Esophagus squamous epithelium (tissue), 4 donors: ENCODE data around the gene FGD3.

Experiments
- CTCF ChIP-seq, 6 experiments: fragments of 450-650 bp in 4 of 6; fragments of 200-600 bp in 2 of 6; sonication (generic) in 2 of 6; IDR thresholded peaks; one replicate each; pipeline ENCODE4 v1.5.1; 2016 to 2019; ENCODE audit warnings: antibody characterized with exemption in 6 of 6, mild to moderate bottlenecking in 4 of 6, moderate library complexity in 4 of 6
- POLR2A ChIP-seq, 4 donors: fragments of 450-650 bp; IDR thresholded peaks; one replicate each; pipeline ENCODE4 v1.6.1; 2017; ENCODE audit warnings: antibody characterized with exemption in 4 of 4, mild to moderate bottlenecking in 4 of 4, moderate library complexity in 3 of 4

GRCh38 chr9:93043122-93043521 lies 95.8 kb downstream of the FGD3 start:
- TF ChIP-seq CTCF (IDR thresholded peaks at IDR 0.05), result no peak
- TF ChIP-seq POLR2A (IDR thresholded peaks at IDR 0.05), result no peak
